Raji (cell line): ENCODE measurements around the gene EPHA7.

Experiments
- POLR2A ChIP-seq: IDR thresholded peaks from 2 replicates; pipeline ENCODE4 v1.6.1; 2011; ENCODE audit warnings: low read depth, low read length, control low read depth; ENCODE audit not compliant: insufficient read depth

The EPHA7 gene

GRCh38 chr6:93259332-93259731 is 160.0 kb downstream of the EPHA7 start:
- TF ChIP-seq POLR2A = no peak

- TF ChIP-seq POLR2A = no peak
Observed at GRCh38 chr6:93252930-93253329, 166.4 kb downstream of the EPHA7 start.

GRCh38 chr6:93248631-93249030 is 170.7 kb downstream of the EPHA7 start:
- no peak for TF ChIP-seq POLR2A

GRCh38 chr6:93243231-93243778 is 176.1 kb downstream of the EPHA7 start:
- no peak for TF ChIP-seq POLR2A

DNA sequence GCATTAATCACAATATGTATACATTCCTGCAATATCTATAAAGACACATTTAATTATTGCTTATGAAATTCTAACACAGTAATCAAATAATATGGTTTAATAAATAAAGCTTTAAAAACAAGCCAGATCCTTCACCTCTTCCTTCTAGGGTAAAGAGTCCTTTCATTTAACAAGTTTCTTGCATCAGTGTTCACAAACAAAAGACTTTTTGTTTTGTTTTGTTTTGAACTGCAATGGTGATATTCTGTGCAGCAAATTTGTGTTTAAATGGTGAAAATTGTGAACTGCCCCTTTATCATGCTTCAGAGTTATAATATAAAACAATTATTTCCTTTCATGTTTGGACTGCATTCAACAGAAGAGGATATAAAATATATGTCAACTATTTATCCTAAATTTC is 177.3 kb downstream of the EPHA7 start:
- TF ChIP-seq POLR2A = no peak

- TF ChIP-seq POLR2A = no peak
Observed at GRCh38 chr6:93238632-93239031, 180.7 kb downstream of the EPHA7 start.

DNA sequence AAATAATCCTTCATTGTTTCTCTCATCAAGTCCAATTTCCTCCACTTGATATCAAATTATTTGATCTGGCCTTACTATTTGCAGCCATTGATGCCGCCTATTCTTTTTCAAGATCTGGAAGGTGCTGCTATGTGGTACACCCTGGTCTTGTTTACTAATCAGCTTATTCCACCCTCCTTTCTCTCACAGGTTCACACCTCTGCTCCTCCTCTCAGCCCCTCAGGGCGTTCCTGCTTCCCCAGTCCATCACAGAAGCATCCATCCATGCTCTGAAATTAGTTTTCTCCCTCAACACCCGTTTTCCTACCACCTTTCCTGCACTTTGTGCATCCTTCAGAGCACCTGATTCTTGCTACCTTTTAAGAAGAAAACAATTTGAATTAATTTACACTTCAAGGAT is 183.6 kb downstream of the EPHA7 start:
- no peak for TF ChIP-seq POLR2A

DNA sequence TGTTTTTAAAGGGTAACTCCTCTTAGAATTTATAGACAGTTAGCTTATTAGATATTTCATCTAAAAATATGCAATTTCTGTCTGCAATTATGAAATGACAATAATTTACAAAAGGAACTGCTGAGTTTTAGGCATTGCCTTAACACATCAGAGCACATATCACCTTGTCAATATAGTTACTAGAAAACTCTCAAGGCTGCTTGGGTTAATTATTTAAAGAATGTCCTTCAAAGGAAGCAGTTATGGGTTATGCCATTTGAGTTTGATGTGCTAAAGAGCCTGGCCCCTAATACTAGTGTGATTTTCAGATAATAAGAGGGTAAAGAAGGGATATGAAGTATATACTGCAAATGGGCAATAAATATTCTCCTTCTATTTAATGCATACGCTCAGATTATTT is 192.5 kb downstream of the EPHA7 start:
- no peak for TF ChIP-seq POLR2A

- TF ChIP-seq POLR2A = no peak
Observed at GRCh38 chr6:93222071-93222851, 197.1 kb downstream of the EPHA7 start.

DNA sequence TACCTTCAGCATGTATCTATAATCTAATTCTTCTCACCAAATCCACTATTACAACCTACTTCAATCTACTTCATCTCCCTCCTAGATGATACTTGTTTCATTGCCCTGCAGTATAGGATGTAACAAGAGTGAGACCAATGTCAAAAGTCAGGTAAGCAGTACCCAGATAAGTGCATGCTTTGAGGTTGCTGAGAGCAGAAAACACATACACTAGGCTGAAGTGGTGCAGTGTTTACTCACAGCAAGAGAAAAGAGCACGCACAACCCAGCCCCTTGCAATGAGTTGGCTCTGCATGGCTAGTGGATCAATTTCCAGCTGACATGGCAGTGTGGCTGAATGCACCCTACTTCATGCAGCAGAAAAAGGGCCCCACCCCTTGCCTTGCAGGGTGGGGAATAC is 199.9 kb downstream of the EPHA7 start:
- no peak for TF ChIP-seq POLR2A

DNA sequence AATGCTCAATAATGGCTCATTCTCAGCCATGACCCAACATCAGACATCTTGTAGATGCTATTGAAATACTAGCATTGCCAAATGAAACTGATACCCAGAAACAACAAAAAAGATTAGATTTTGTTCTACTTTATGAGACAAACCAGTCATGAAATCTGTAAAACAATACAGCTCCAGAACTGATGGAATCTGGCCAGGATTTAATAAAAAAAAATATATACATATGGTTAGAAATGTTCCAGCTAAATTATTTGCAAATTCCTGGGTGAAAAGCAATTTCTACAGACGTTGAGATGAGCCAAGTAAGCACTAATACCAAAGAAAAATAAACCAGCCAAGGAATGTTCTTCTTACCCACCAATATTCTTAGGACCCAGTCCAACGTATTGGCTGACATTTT is 201.3 kb downstream of the EPHA7 start:
- TF ChIP-seq POLR2A = no peak

- no peak for TF ChIP-seq POLR2A
Observed at GRCh38 chr6:93213028-93213427, 206.3 kb downstream of the EPHA7 start.

DNA sequence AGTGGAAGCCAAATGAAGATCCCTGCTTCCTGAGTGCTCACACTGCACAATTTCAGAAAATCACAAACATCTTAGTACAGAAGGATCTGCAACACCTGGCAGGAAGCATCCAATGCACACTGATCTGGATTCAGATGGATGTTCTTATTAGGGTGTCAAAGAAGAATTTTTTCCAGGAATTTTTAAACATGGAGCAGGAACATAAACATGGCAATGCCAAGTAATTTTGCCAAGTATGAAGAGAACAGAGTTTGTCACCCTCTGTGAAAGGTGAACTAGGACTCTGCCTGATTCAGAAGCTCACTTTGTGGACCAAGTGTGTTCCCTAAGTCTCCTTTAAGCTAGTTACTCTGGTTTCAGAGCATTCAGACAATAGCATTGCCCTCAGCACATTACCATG is 208.5 kb downstream of the EPHA7 start:
- TF ChIP-seq POLR2A = no peak

- no peak for TF ChIP-seq POLR2A
Observed at GRCh38 chr6:93209358-93209757, 210.0 kb downstream of the EPHA7 start.

- no peak for TF ChIP-seq POLR2A
Observed at GRCh38 chr6:93196406-93196970, 222.9 kb downstream of the EPHA7 start.

DNA sequence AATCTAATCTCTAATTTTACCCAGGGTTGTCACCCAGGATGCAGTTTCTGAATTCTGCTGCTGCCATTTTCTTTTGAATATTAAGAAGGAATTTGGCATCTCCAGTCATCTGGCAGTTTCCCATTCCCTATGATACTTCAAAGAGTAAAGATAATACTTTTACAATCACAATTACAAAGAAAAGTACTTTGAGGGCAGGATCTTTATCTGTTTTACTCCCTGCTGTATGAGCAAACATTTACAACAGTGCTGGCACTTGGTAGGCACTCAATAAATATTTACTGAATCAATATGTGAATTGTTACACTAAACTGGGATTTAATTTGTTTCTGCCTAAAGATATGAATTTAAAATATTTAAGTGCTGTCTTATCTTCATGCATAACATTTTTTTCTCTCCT is 224.9 kb downstream of the EPHA7 start:
- TF ChIP-seq POLR2A = no peak

GRCh38 chr6:93193868-93194267 is 225.5 kb downstream of the EPHA7 start:
- no peak for TF ChIP-seq POLR2A
